NB4 (cell line): Measurements from ENCODE around the gene SIPA1L2.

Experiments used
- DNase-seq: peaks from one replicate; pipeline ENCODE4 v3.0.0; 2010; ENCODE audit warnings: low read depth
- H3K4me3 ChIP-seq: one replicate; pipeline ENCODE4 v1.5.1; 2011; ENCODE audit warnings: mild to moderate bottlenecking, low read depth, low read length, moderate library complexity
- CTCF ChIP-seq: IDR thresholded peaks from one replicate; pipeline ENCODE4 v1.5.1; 2012; ENCODE audit warnings: low read depth, low read length
- MAX ChIP-seq: IDR thresholded peaks from 2 replicates; pipeline ENCODE4 v1.6.1; 2011; ENCODE audit warnings: low read depth, low read length
- MYC ChIP-seq: IDR thresholded peaks from 2 replicates; pipeline ENCODE4 v1.6.1; 2011; ENCODE audit warnings: low read depth, low read length
- POLR2A ChIP-seq: IDR thresholded peaks from 2 replicates; pipeline ENCODE4 v1.6.1; 2011; ENCODE audit warnings: mild to moderate bottlenecking; ENCODE audit not compliant: insufficient read length; ENCODE audit errors: extremely low read depth

The SIPA1L2 gene

DNA sequence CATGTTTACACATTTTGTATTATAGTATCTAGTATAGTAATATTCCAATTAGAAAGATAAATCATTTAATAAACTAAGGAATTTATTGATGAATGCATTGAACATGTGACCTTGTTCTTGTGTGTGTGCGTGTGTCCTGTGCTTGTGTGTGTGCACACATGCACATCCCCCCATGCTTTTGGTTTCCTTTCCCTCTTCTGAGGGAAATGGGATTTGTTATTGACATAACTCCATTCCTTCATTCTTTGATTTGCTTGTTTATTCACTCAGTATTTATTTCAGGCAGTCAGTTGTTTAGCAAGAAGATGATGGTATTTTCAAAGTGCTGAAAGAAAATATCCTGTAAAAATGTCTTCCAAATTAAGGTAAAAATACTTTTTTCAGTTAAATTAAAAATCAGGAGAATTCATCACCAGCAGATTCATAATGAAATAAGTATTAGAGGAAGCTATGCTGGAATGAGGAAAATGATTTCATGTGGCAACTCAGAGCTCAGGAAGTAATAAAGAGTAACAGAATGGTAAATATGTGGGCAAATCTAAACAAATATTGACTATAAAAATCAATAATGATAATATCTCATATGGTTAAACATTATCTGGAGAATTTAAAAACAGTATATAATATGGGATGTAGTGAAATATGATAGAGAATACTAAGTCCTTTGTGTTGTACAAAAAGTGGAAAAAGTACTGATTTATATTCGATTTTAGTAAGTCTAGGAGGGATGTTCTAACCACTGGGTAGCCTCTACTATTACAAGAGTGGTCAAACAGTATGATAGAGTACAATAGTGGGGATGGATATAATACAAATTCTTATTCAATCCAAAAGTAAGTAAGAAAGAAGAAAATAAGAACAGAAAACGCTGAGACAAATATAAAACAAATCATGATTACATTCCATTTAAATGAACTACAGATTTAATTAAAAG is 35.2 kb upstream of the SIPA1L2 start:
- TF ChIP-seq CTCF (no peak), MYC (no peak), POLR2A (no peak), MAX (no peak)
- H3K4me3 ChIP-seq: no peak overlapping the region
- no peak for DNase-seq

DNA sequence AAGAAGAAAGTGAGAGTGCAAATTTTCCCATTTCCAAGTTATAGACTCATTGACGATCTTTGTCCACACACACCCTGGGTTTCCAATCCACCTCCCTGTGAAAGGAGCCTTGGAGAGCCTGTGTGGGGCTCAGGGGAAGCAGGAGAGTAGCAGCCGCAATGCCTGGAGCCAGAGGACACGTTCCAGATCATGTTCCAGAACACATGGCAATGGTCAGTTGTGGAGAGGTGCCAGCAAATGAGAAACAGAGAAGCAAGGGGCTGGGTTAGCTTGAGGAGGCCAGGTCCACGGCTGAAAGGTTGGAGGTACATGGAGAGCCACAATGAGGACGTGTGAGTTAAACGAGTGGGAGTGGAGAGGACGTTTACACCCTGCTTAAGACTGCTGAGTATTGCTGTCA is 33.0 kb upstream of the SIPA1L2 start:
- TF ChIP-seq CTCF (no peak), MAX (no peak), MYC (no peak), POLR2A (no peak)
- H3K4me3 ChIP-seq: no peak overlapping the region
- no peak for DNase-seq

DNA sequence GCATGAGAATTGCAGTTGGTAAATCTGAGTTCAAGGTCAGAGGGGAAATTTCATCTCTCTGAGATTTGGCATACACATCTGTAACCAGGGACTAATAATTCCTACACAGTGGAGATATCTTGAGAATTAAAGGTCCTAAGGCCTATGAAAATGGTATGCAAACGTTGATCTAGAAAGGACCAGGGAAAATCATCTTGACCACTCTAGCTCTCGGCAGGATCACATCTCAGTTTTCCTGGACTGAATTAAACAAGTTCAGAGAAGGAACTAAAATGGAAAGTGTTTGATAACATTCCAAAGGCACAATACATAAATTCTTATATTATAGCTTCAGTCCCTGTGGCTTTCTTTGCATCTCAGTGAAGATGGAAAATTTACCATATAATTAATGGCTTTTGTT is 28.5 kb upstream of the SIPA1L2 start:
- no peak overlapping the region for H3K4me3 ChIP-seq
- DNase-seq: no peak
- TF ChIP-seq POLR2A (no peak), MAX (no peak), CTCF (no peak), MYC (no peak)

DNA sequence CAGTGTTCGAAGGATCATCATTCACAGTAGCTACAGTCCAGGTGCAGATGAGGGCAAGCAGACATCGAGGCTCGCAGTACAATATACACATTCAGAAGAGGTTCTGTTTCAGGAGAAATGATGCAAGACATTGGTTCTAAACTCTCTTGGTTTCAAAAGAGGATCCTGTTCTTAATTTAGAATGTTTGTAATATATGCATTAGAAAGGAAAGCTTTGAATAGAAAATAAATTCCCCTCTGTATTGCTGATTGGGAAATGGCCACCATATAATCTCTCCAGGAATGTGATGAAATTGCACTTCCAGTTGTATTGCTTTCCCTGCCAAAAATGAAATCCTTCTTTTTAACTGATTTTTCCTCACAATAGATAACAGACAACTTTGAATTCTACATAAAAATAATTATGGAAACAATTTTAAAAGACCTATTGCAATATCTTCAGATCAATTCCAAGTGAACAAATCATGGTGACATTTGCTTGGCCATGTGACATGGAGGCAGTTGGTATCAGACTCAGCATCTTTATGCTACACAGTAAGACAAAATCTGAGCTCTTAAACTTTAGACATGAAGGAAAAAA is 27.6 kb upstream of the SIPA1L2 start:
- TF ChIP-seq POLR2A: no peak
- TF ChIP-seq MYC: no peak
- TF ChIP-seq CTCF: no peak
- no peak for TF ChIP-seq MAX
- H3K4me3 ChIP-seq: no peak overlapping the region
- DNase-seq: no peak

DNA sequence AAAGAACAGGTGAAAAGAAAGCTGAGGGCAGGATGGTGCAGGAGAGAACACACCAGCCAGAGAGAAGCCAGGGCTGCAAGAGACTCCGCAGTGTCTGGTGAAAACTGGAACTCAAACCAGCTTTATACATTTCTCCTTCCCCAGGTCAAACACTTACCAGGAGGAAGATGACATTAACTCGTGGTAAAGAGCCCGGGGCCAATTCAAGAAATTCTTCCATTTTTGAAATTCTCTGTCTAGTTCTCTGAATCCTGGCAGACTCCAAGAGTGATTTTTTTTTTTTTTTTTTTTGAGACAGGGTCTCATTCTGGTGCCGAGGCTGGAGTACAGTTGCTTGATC is 25.8 kb upstream of the SIPA1L2 start:
- DNase-seq: no peak
- H3K4me3 ChIP-seq: no peak overlapping the region
- TF ChIP-seq POLR2A (no peak), CTCF (no peak), MAX (no peak), MYC (no peak)
